Testis (tissue), 3 donors: ENCODE measurements around the gene FILIP1L. TPM values are rescaled to one million over a fixed set of nuclear protein-coding genes. Genes with fewer than 3 reads are reported as not detected.

Source experiments
- DNase-seq: peaks from one replicate; pipeline ENCODE4 v3.0.0-alpha.2; 2019
- H3K27ac ChIP-seq, 2 donors: fragments of 200-600 bp; sonication (generic); one replicate each; pipeline ENCODE4 v1.5.1; 2019
- H3K27me3 ChIP-seq: fragments of 200-600 bp; sonication (generic); one replicate; pipeline ENCODE4 v1.5.1; 2019
- H3K36me3 ChIP-seq: fragments of 200-600 bp; sonication (generic); one replicate; pipeline ENCODE4 v1.5.1; 2017; ENCODE audit warnings: low read depth; ENCODE audit errors: missing control alignments
- H3K4me1 ChIP-seq: fragments of 200-600 bp; sonication (generic); one replicate; pipeline ENCODE4 v1.5.1; 2019
- H3K4me3 ChIP-seq, 2 donors: fragments of 200-600 bp; sonication (generic); one replicate each; pipeline ENCODE4 v1.5.1; 2017 to 2019
- H3K9me3 ChIP-seq: fragments of 200-600 bp; sonication (generic); one replicate; pipeline ENCODE4 v1.5.1; 2017
- CTCF ChIP-seq, 3 experiments: fragments of 450-650 bp in 2 of 3; fragments of 200-600 bp in 1 of 3; sonication (generic) in 1 of 3; IDR thresholded peaks; one replicate each; pipeline ENCODE4 v1.5.1; 2016 to 2019; ENCODE audit warnings: antibody characterized with exemption in 3 of 3, mild to moderate bottlenecking in 2 of 3, moderate library complexity in 1 of 3
- POLR2A ChIP-seq: fragments of 450-650 bp; IDR thresholded peaks from one replicate; pipeline ENCODE4 v1.6.1; 2017; ENCODE audit warnings: antibody characterized with exemption, mild to moderate bottlenecking, moderate library complexity
- WGBS, 2 donors: methylation state at CpG; one replicate each; pipeline ENCODE4 v1.1.5; 2018; 5-methylcytosine and 5-hydroxymethylcytosine counted together
- intact Hi-C: fragments of 100-400 bp; cut with DNase I; formaldehyde crosslinking; loops from one replicate; pipeline ENCODE4 v1.15.1; 2023; ENCODE audit warnings: low total_unique reads
- polyA plus RNA-seq: library from polyadenylated mRNA; stranded (reverse); fragments of 350-450 nt; fragmentation: Illumina TruSeq; extraction: RNeasy Lipid Tissue Mini Kit (QIAGEN cat#74804); gene quantifications from one replicate; pipeline ENCODE4 v1.2.3, GENCODE V29; 2014; ENCODE audit warnings: low read depth, low replicate concordance; ENCODE audit not compliant: insufficient read depth
- total RNA-seq, 2 donors: library from RNA; depleted of rRNA; stranded (reverse); fragments of >200 nt; gene quantifications; one replicate each; pipeline ENCODE4 v1.2.3, GENCODE V29; 2016

The FILIP1L gene
- total and polyA plus RNA-seq, 3 donors from 2014 or later: 16.5 to 20.1 (median 16.7) TPM

GRCh38 chr3:100123112-100123511 lies 8.8 kb upstream of the FILIP1L start:
- TF ChIP-seq CTCF (IDR thresholded peaks at IDR 0.05) (no peak), POLR2A (no peak)
- 76 to 86% methylated on average over 4 of the region's 4 CpGs for WGBS, 2 donors
- Histone ChIP-seq H3K4me1 (peaks cover 13% of the 10 kb centered on the region), H3K27ac (no peak overlapping the region), H3K36me3 (no peaks in the 10 kb centered on the region), H3K9me3 (no peaks in the 10 kb centered on the region), H3K27me3 (no peaks in the 10 kb centered on the region), H3K4me3 (no peak overlapping the region)
- intact Hi-C loops: no loop called here
- DNase-seq: no peak

GRCh38 chr3:100122321-100122720 lies 8.0 kb upstream of the FILIP1L start:
- no peaks in the 10 kb centered on the region for H3K9me3 ChIP-seq

GRCh38 chr3:100120693-100121092 lies 6.4 kb upstream of the FILIP1L start:
- 93 to 98% methylated on average over 5 of the region's 5 CpGs for WGBS, 2 donors

More at GRCh38 chr3:100122321-100122720, 8.0 kb upstream of the FILIP1L start:
- intact Hi-C loops: no loop called here
- no peak for DNase-seq
- H3K36me3 ChIP-seq: no peaks in the 10 kb centered on the region
- peaks cover 9% of the 10 kb centered on the region for H3K4me1 ChIP-seq
- no peak overlapping the region for H3K27ac ChIP-seq
- 82 to 84% methylated on average over 2 of the region's 2 CpGs for WGBS, 2 donors
- H3K4me3 ChIP-seq: no peak overlapping the region
- no peaks in the 10 kb centered on the region for H3K27me3 ChIP-seq
- TF ChIP-seq POLR2A (no peak), CTCF (IDR thresholded peaks at IDR 0.05) (no peak)

GRCh38 chr3:100120012-100120411 lies 5.7 kb upstream of the FILIP1L start:
- DNase-seq: no peak
- intact Hi-C loops: no loop called here
- Histone ChIP-seq H3K27me3 (no peaks in the 10 kb centered on the region), H3K4me3 (no peak overlapping the region), H3K9me3 (no peaks in the 10 kb centered on the region), H3K4me1 (peaks cover 4% of the 10 kb centered on the region), H3K36me3 (no peaks in the 10 kb centered on the region), H3K27ac (no peak overlapping the region)
- TF ChIP-seq CTCF (IDR thresholded peaks at IDR 0.05) (no peak), POLR2A (no peak)
- 27 to 60% methylated on average over 1 of the region's 1 CpG for WGBS, 2 donors

More at GRCh38 chr3:100120693-100121092, 6.4 kb upstream of the FILIP1L start:
- intact Hi-C loops: no loop called here
- H3K27ac ChIP-seq: no peak overlapping the region
- no peaks in the 10 kb centered on the region for H3K9me3 ChIP-seq
- no peak for DNase-seq
- H3K27me3 ChIP-seq: no peaks in the 10 kb centered on the region
- H3K4me1 ChIP-seq: peaks cover 7% of the 10 kb centered on the region
- no peak for TF ChIP-seq CTCF (IDR thresholded peaks at IDR 0.05)
- TF ChIP-seq POLR2A: no peak
- no peaks in the 10 kb centered on the region for H3K36me3 ChIP-seq
- no peak overlapping the region for H3K4me3 ChIP-seq

- Histone ChIP-seq H3K27ac (no peak overlapping the region), H3K9me3 (no peaks in the 10 kb centered on the region), H3K36me3 (no peaks in the 10 kb centered on the region), H3K4me3 (no peak overlapping the region), H3K27me3 (no peaks in the 10 kb centered on the region), H3K4me1 (no peaks in the 10 kb centered on the region)
- TF ChIP-seq CTCF (IDR thresholded peaks at IDR 0.05): no peak
- no peak for TF ChIP-seq POLR2A
- intact Hi-C loops: no loop called here
- DNase-seq: no peak
- 90% methylated on average over 4 of the region's 4 CpGs for WGBS, 2 donors
Measured at GRCh38 chr3:100117093-100117492, 2.8 kb upstream of the FILIP1L start.
